Chondrocyte (in vitro differentiated cells): ENCODE results near the gene TEX2. TPM values are rescaled to one million over a fixed set of nuclear protein-coding genes. Genes with fewer than 3 reads are reported as not detected.

Source experiments
- DNase-seq: peaks from one replicate; pipeline ENCODE4 v3.0.0; 2021; ENCODE audit warnings: mixed read lengths, low spot score
- H3K27ac Mint-ChIP-seq: one replicate; pipeline ENCODE4 v1.8.0; 2021; ENCODE audit warnings: mild to moderate bottlenecking, moderate library complexity, mixed read lengths; ENCODE audit not compliant: unreplicated experiment
- H3K27me3 Mint-ChIP-seq: 2 replicates; pipeline ENCODE4 v1.8.0; 2021; ENCODE audit warnings: low read depth, mixed read lengths
- H3K36me3 Mint-ChIP-seq: 2 replicates; pipeline ENCODE4 v1.8.0; 2021; ENCODE audit warnings: low read depth, mixed read lengths
- H3K4me1 Mint-ChIP-seq: 2 replicates; pipeline ENCODE4 v1.8.0; 2021; ENCODE audit warnings: low read depth, mild to moderate bottlenecking, mixed read lengths
- H3K4me3 Mint-ChIP-seq: one replicate; pipeline ENCODE4 v1.8.0; 2021; ENCODE audit warnings: mild to moderate bottlenecking, moderate library complexity, mixed read lengths; ENCODE audit not compliant: unreplicated experiment
- H3K9me3 Mint-ChIP-seq: 2 replicates; pipeline ENCODE4 v1.8.0; 2021; ENCODE audit warnings: low read depth, mixed read lengths
- total RNA-seq: library from RNA; stranded (reverse); gene quantifications from 3 replicates; pipeline ENCODE4 v1.2.1, GENCODE V29; 2021
- TF ChIP-seq, protein P1 (sequence below): fragments of 200-600 bp; sonication (generic); IDR thresholded peaks from 2 replicates; pipeline ENCODE4 v1.5.0; 2021; ENCODE audit warnings: antibody characterized with exemption, mild to moderate bottlenecking, moderate library complexity

Gene TEX2
- total RNA-seq, 1 donor from 2014 or later, result 47.3 TPM

- Mint-ChIP-seq H3K4me3 (no peak overlapping the region), H3K36me3 (peaks cover 18% of the 10 kb centered on the region), H3K4me1 (peaks cover 36% of the 10 kb centered on the region), H3K27me3 (no peaks in the 10 kb centered on the region), H3K27ac (no peak overlapping the region), H3K9me3 (no peaks in the 10 kb centered on the region)
- DNase-seq, result no peak
- TF ChIP-seq, protein P1, sequence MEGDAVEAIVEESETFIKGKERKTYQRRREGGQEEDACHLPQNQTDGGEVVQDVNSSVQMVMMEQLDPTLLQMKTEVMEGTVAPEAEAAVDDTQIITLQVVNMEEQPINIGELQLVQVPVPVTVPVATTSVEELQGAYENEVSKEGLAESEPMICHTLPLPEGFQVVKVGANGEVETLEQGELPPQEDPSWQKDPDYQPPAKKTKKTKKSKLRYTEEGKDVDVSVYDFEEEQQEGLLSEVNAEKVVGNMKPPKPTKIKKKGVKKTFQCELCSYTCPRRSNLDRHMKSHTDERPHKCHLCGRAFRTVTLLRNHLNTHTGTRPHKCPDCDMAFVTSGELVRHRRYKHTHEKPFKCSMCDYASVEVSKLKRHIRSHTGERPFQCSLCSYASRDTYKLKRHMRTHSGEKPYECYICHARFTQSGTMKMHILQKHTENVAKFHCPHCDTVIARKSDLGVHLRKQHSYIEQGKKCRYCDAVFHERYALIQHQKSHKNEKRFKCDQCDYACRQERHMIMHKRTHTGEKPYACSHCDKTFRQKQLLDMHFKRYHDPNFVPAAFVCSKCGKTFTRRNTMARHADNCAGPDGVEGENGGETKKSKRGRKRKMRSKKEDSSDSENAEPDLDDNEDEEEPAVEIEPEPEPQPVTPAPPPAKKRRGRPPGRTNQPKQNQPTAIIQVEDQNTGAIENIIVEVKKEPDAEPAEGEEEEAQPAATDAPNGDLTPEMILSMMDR, result no peak
These were observed 113.9 kb downstream of the TEX2 start for GRCh38 chr17:64149196-64149595.

DNA sequence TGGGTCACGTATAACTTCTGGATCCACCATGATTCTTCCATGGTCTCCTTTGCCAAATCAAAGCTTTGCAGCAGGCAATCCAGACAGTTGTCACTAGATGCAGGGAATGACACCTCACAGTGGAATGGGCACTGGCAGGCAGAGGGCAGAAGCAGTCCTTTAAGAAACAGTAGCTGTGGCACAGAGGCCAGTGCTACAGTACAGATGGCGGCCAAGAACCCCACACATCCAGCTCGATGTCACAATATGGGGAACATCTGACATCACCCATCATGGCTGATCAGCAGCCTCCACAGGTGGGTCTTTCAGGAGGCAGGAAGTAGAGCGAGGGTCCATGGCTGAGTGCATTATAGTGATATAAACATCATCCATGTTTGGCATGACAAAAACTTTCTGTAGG, 114.4 kb downstream of the TEX2 start:
- no peak for DNase-seq
- peaks cover 18% of the 10 kb centered on the region for H3K36me3 Mint-ChIP-seq
- H3K4me3 Mint-ChIP-seq, result no peak overlapping the region
- H3K9me3 Mint-ChIP-seq, result no peaks in the 10 kb centered on the region
- no peaks in the 10 kb centered on the region for H3K27me3 Mint-ChIP-seq
- H3K27ac Mint-ChIP-seq, result peak overlapping the region; percentile 78
- peaks cover 34% of the 10 kb centered on the region for H3K4me1 Mint-ChIP-seq
- TF ChIP-seq, protein P1, result peak; percentile 69

- H3K27me3 Mint-ChIP-seq, result no peaks in the 10 kb centered on the region
- H3K4me3 Mint-ChIP-seq, result peak overlapping the region; percentile 13
- peak overlapping the region; percentile 78 for H3K27ac Mint-ChIP-seq
- no peak for DNase-seq
- peaks cover 18% of the 10 kb centered on the region for H3K36me3 Mint-ChIP-seq
- TF ChIP-seq, protein P1, result no peak
- H3K9me3 Mint-ChIP-seq, result no peaks in the 10 kb centered on the region
- H3K4me1 Mint-ChIP-seq, result peaks cover 34% of the 10 kb centered on the region
These were observed 114.9 kb downstream of the TEX2 start for GRCh38 chr17:64148017-64148631.

- H3K9me3 Mint-ChIP-seq, result no peaks in the 10 kb centered on the region
- TF ChIP-seq, protein P1, result no peak
- no peaks in the 10 kb centered on the region for H3K27me3 Mint-ChIP-seq
- peak overlapping the region; percentile 78 for H3K27ac Mint-ChIP-seq
- H3K36me3 Mint-ChIP-seq, result peaks cover 12% of the 10 kb centered on the region
- DNase-seq, result no peak
- no peak overlapping the region for H3K4me3 Mint-ChIP-seq
- peaks cover 27% of the 10 kb centered on the region for H3K4me1 Mint-ChIP-seq
These were observed 115.7 kb downstream of the TEX2 start for GRCh38 chr17:64147110-64148016.

DNA sequence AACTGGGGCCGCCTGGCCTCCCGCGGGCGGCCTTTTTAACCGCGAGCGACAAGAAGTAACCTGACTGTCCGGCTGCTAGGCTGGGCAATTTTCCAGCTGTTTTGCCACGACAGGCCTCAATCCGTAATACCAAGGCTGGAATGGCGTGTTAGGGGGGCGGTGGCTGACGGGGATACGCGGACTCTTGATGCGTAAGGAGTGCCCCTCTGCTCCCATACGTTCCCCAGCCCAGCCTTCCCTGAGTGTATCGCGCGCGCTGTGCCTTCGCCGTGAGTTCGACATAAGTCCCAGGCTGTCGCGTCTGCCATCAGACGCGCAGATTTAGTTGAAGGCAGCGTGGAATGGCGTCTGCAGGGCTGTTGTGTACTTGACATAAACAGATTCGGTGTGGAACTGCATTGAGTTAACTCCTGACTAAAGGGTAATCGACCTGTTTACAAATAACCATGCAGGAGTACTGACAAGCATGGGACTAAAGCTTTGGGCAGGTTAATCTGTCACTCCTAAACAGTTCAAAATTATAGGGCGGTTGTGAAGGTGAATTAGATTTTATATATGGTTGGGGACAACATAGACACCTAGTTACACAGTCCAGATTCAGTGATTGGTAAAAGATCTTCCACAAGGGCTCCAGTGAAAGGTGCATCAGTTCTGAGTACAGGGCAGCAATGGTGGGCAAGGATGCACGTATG, 116.5 kb downstream of the TEX2 start:
- Mint-ChIP-seq H3K4me3 (no peak overlapping the region), H3K36me3 (peaks cover 9% of the 10 kb centered on the region), H3K4me1 (peaks cover 25% of the 10 kb centered on the region), H3K27me3 (no peaks in the 10 kb centered on the region), H3K9me3 (no peaks in the 10 kb centered on the region), H3K27ac (no peak overlapping the region)
- TF ChIP-seq, protein P1, result peak; percentile 7
- DNase-seq, result no peak
